PC-9 (cell line): ENCODE results near the gene SUCO. TPM values are rescaled to one million over a fixed set of nuclear protein-coding genes. Genes with fewer than 3 reads are reported as not detected.

ENCODE experiments used
- Bru-seq: library from RNA; stranded (reverse); fragments of 400-500 nt; gene quantifications from one replicate; lab custom pipeline; 2021; lab: Mats Ljungman, UMichigan
- BruChase-seq, 2 experiments: library from RNA; stranded (reverse); fragments of 400-500 nt; gene quantifications; one replicate each; lab custom pipeline; 2021; lab: Mats Ljungman, UMichigan
- BruUV-seq: library from RNA; stranded (reverse); fragments of 400-500 nt; replicated peaks from 2 replicates; lab custom pipeline; 2021; lab: Mats Ljungman, UMichigan
- CTCF ChIA-PET: fragments of 300-600 bp; sonication (Branson Sonifier 250); formaldehyde crosslinking; loops from one replicate; lab custom pipeline; 2022; ENCODE audit warnings: antibody characterized with exemption; lab: Charles Lee
- POLR2A ChIA-PET: fragments of 300-600 bp; sonication (Branson Sonifier 250); formaldehyde crosslinking; loops from one replicate; lab custom pipeline; 2022; ENCODE audit warnings: antibody characterized with exemption; ENCODE audit not compliant: unreplicated experiment; lab: Charles Lee
- DNase-seq, 2 experiments: peaks; one replicate each; pipeline versions ENCODE4 v3.0.0 to v3.0.0-alpha.2; 2015 to 2022; ENCODE audit warnings: mixed read lengths in 1 of 2
- H2AFZ ChIP-seq: fragments of 200-600 bp; sonication (generic); 2 replicates; pipeline ENCODE4 v1.8.1; 2017; ENCODE audit warnings: antibody characterized with exemption
- H3F3A ChIP-seq: fragments of 200-600 bp; sonication (generic); 2 replicates; pipeline ENCODE4 v1.8.1; 2017; ENCODE audit warnings: antibody characterized with exemption, mild to moderate bottlenecking, low read depth; ENCODE audit not compliant: insufficient read depth
- H3K27ac ChIP-seq: fragments of 200-600 bp; sonication (generic); 2 replicates; pipeline ENCODE4 v1.6.1; 2016; ENCODE audit warnings: mixed run types
- H3K27me3 ChIP-seq: fragments of 200-600 bp; sonication (generic); 2 replicates; pipeline ENCODE4 v1.6.1; 2016; ENCODE audit warnings: low read depth, mixed run types; ENCODE audit not compliant: insufficient read depth
- H3K36me3 ChIP-seq: fragments of 200-600 bp; sonication (generic); 2 replicates; pipeline ENCODE4 v1.6.1; 2016; ENCODE audit warnings: low read depth, mixed run types
- H3K4me1 ChIP-seq: fragments of 200-600 bp; sonication (generic); replicated peaks from 2 replicates; pipeline ENCODE4 v1.6.1; 2016; ENCODE audit warnings: mixed run types; ENCODE audit not compliant: insufficient read depth
- H3K4me2 ChIP-seq: fragments of 200-600 bp; sonication (generic); 2 replicates; pipeline ENCODE4 v1.6.1; 2017; ENCODE audit warnings: mixed run types
- H3K4me3 ChIP-seq: fragments of 200-600 bp; sonication (generic); 2 replicates; pipeline ENCODE4 v1.6.1; 2016; ENCODE audit warnings: mixed run types
- H3K79me2 ChIP-seq: fragments of 200-600 bp; sonication (generic); 2 replicates; pipeline ENCODE4 v1.6.1; 2017; ENCODE audit warnings: low read depth, mixed run types
- H3K9me2 ChIP-seq: fragments of 200-600 bp; sonication (generic); 2 replicates; pipeline ENCODE4 v1.8.1; 2017; ENCODE audit warnings: mild to moderate bottlenecking; ENCODE audit not compliant: insufficient read depth
- H3K9me3 ChIP-seq: fragments of 200-600 bp; sonication (generic); 2 replicates; pipeline ENCODE4 v1.8.1; 2016; ENCODE audit warnings: low read depth; ENCODE audit not compliant: insufficient read depth
- H4K20me1 ChIP-seq: fragments of 200-600 bp; sonication (generic); 2 replicates; pipeline ENCODE4 v1.8.1; 2017; ENCODE audit not compliant: insufficient read depth
- EZH2 ChIP-seq: fragments of 200-600 bp; sonication (generic); IDR thresholded peaks from 2 replicates; pipeline ENCODE4 v1.8.0; 2017; ENCODE audit warnings: antibody characterized with exemption, low read depth
- intact Hi-C: fragments of 100-400 bp; cut with micrococcal nuclease; formaldehyde crosslinking; loops from one replicate; pipeline ENCODE4 v1.10.0; 2022; ENCODE audit not compliant: unreplicated experiment
- long read RNA-seq: library from polyadenylated mRNA; stranded (forward); transcript quantifications from one replicate; pipeline ENCODE4 v2.0.0, GENCODE V29; 2022
- total RNA-seq: library from RNA; stranded (reverse); gene quantifications from 2 replicates; pipeline ENCODE4 v1.2.3, GENCODE V29; 2021
- TF ChIP-seq, protein P1 (sequence below): fragments of 200-600 bp; sonication (generic); conservative IDR thresholded peaks from 2 replicates; pipeline ENCODE4 v1.6.1; 2017; ENCODE audit warnings: mixed run types, antibody characterized with exemption, mild to moderate bottlenecking, moderate library complexity

The SUCO gene, protein sequence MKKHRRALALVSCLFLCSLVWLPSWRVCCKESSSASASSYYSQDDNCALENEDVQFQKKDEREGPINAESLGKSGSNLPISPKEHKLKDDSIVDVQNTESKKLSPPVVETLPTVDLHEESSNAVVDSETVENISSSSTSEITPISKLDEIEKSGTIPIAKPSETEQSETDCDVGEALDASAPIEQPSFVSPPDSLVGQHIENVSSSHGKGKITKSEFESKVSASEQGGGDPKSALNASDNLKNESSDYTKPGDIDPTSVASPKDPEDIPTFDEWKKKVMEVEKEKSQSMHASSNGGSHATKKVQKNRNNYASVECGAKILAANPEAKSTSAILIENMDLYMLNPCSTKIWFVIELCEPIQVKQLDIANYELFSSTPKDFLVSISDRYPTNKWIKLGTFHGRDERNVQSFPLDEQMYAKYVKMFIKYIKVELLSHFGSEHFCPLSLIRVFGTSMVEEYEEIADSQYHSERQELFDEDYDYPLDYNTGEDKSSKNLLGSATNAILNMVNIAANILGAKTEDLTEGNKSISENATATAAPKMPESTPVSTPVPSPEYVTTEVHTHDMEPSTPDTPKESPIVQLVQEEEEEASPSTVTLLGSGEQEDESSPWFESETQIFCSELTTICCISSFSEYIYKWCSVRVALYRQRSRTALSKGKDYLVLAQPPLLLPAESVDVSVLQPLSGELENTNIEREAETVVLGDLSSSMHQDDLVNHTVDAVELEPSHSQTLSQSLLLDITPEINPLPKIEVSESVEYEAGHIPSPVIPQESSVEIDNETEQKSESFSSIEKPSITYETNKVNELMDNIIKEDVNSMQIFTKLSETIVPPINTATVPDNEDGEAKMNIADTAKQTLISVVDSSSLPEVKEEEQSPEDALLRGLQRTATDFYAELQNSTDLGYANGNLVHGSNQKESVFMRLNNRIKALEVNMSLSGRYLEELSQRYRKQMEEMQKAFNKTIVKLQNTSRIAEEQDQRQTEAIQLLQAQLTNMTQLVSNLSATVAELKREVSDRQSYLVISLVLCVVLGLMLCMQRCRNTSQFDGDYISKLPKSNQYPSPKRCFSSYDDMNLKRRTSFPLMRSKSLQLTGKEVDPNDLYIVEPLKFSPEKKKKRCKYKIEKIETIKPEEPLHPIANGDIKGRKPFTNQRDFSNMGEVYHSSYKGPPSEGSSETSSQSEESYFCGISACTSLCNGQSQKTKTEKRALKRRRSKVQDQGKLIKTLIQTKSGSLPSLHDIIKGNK (N-terminal part only)
- total RNA-seq (31.2 and 34.0 TPM in 2 replicates), Bru-seq, nascent RNA (percentile 93 among the genes with signal in this experiment), BruChase-seq, experiment 1, labeled RNA remaining after a 2-hour chase (percentile 91 among the genes with signal in this experiment), BruChase-seq, experiment 2, labeled RNA remaining after a 6-hour chase (percentile 86 among the genes with signal in this experiment)
- long read RNA-seq, partial matches to known transcripts: 1 of 16 reads
- long read RNA-seq, other reads (novel, unspliced or antisense): 12 of 16 reads

DNA sequence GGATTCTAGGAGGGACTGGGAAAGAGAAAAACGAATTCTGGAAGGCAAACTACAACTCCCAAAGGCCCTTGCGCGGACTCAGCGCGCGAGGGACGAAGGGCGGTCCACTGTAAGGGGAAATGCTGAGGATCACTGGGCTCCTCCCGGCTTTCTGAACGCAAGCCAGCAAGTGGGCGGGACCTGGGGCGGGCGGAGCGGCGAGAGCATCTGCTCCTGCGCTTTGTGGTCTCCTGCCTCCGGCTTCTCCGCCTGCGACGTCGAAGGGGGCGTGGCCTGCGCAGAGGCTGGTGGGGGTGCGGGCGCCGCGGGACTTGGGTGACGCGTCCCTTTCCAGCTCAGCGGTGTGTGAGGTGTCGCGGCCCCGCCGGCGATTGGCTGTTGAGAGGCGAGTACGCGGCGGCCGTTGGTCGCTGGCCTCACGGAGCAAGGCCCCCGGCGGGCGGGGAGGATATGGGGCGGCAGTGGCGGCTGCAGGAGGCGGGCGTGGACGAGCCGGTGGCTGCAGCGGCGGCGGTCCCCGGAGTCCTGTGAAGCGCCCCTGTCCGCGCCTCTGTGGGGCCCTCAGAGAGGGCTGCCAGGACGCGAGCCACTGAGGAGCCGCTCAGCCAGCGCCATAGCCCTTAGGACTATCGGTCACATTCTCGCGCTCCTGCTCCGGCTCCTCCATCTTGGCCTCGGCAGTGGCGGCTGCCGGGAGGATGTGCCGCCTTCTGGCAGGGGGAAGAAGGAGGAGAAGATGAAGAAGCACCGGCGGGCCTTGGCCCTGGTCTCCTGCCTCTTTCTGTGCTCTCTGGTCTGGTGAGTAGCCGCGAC lies at the start of gene SUCO:
Gene SUCO (plus strand): TSS at position 451 of the 813 bp plus-strand sequence. CDS start 286 bp downstream, at position 737.
- Histone ChIP-seq H3K36me3 (peaks cover 4% of the 10 kb centered on the region; the same call in 1 of the 2 replicates), H3K9me3 (no peaks in the 10 kb centered on the region; the same call in 1 of the 2 replicates), H3K27me3 (no peaks in the 10 kb centered on the region), H3K27ac (peak within 1 kb of the TSS; percentile 74), H3K9me2 (no peaks in the 10 kb centered on the region), H2AFZ (peak within 1 kb of the TSS; percentile 91), H3K4me3 (peak within 1 kb of the TSS; percentile 82), H3K79me2 (peaks cover 46% of the 10 kb centered on the region), H4K20me1 (peaks cover 13% of the 10 kb centered on the region), H3K4me2 (peak within 1 kb of the TSS; percentile 97), H3K4me1 (peaks cover 43% of the 10 kb centered on the region), H3F3A (peaks cover 9% of the 10 kb centered on the region)
- CTCF ChIA-PET: interaction anchor here (1.2 to 1.5 kb wide), 2 partner anchors 84 to 187 kb away, joined by 4 to 6 read pairs; no protein-coding TSS in a partner anchor
- intact Hi-C loops: loop anchor here (1.0 to 10.0 kb wide), 9 partner anchors 16 to 1332 kb away; partner anchors contain the start of genes GAS5 and ZBTB37
- TF ChIP-seq, protein P1, sequence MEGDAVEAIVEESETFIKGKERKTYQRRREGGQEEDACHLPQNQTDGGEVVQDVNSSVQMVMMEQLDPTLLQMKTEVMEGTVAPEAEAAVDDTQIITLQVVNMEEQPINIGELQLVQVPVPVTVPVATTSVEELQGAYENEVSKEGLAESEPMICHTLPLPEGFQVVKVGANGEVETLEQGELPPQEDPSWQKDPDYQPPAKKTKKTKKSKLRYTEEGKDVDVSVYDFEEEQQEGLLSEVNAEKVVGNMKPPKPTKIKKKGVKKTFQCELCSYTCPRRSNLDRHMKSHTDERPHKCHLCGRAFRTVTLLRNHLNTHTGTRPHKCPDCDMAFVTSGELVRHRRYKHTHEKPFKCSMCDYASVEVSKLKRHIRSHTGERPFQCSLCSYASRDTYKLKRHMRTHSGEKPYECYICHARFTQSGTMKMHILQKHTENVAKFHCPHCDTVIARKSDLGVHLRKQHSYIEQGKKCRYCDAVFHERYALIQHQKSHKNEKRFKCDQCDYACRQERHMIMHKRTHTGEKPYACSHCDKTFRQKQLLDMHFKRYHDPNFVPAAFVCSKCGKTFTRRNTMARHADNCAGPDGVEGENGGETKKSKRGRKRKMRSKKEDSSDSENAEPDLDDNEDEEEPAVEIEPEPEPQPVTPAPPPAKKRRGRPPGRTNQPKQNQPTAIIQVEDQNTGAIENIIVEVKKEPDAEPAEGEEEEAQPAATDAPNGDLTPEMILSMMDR: no peak
- no peak for TF ChIP-seq EZH2
- BruUV-seq: no TSS peak
- POLR2A ChIA-PET: interaction anchor here (0.5 to 1.2 kb wide), 15 partner anchors 10 to 1711 kb away, joined by 3 to 10 read pairs (median 5); no protein-coding TSS in a partner anchor
- DNase-seq: peak; percentile 98 to 100

DNA sequence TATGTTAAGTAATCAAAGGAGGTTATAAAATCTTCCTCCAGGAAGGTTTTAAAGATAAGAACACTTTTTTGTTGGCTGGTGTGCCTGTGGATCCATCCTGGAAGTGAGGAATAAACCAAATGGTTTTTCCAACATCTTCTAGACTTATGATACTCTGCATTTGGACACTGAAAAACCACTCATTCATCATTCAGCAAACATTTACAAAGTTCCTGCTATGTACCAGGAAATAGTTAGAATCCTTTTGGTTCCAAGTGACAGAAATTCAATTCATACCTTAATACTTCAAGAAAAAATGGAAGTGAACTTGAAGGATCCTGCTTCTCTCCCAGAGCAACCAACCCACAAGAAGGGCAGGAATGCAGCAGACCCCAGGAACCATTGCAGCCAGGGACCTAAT lies 49.5 kb upstream of the SUCO start:
- Histone ChIP-seq H3K27ac (no peak overlapping the region), H3K9me2 (0 out of 2 replicates have a peak, but pooled peaks cover 4% of the 10 kb centered on the region), H3K27me3 (no peaks in the 10 kb centered on the region), H2AFZ (no peak overlapping the region), H3K4me1 (peaks cover 20% of the 10 kb centered on the region), H3F3A (peaks cover 15% of the 10 kb centered on the region), H3K79me2 (no peaks in the 10 kb centered on the region), H3K9me3 (no peaks in the 10 kb centered on the region), H3K4me3 (no peak overlapping the region), H4K20me1 (no peaks in the 10 kb centered on the region), H3K4me2 (no peak overlapping the region), H3K36me3 (no peaks in the 10 kb centered on the region)
- DNase-seq: no peak
- ChIA-PET POLR2A (no interaction called here), CTCF (no interaction called here)
- intact Hi-C loops: no loop called here
- TF ChIP-seq, protein P1: no peak
- no peak for TF ChIP-seq EZH2
- no TSS peak for BruUV-seq
